Cardiac fibroblast (primary cell): Measurements from ENCODE around the gene TIAM1.

Source experiments
- DNase-seq, 2 donors: peaks; one replicate each; pipeline versions ENCODE4 v3.0.0 to v3.0.0-alpha.2; 2010; ENCODE audit warnings: low read depth in 2 of 2
- H3K4me3 ChIP-seq, 2 donors: replicated peaks in 1 of 2; 1 replicate in 1 of 2; 2 replicates in 1 of 2; pipeline ENCODE4 v1.5.1; 2011; ENCODE audit warnings: low read depth in 2 of 2, low read length in 2 of 2, mild to moderate bottlenecking in 2 of 2, moderate library complexity in 1 of 2
- CTCF ChIP-seq: IDR thresholded peaks from one replicate; pipeline ENCODE4 v1.5.1; 2011; ENCODE audit warnings: low read depth, mild to moderate bottlenecking, low read length, inconsistent platforms

TIAM1 gene

GRCh38 chr21:31295676-31296075 lies 48.4 kb downstream of the TIAM1 start:
- DNase-seq: no peak
- no peak for TF ChIP-seq CTCF
- no peak overlapping the region for H3K4me3 ChIP-seq

- no peak overlapping the region for H3K4me3 ChIP-seq
- no peak for DNase-seq
- TF ChIP-seq CTCF: no peak
These were observed 49.4 kb downstream of the TIAM1 start for GRCh38 chr21:31294691-31295090.

GRCh38 chr21:31293986-31294385 lies 50.1 kb downstream of the TIAM1 start:
- peak; percentile 92 to 93 for DNase-seq
- no peak for TF ChIP-seq CTCF
- no peak overlapping the region for H3K4me3 ChIP-seq

GRCh38 chr21:31290765-31291164 lies 53.3 kb downstream of the TIAM1 start:
- no peak for TF ChIP-seq CTCF

GRCh38 chr21:31289702-31290101 lies 54.4 kb downstream of the TIAM1 start:
- no peak overlapping the region for H3K4me3 ChIP-seq
- no peak for DNase-seq
- TF ChIP-seq CTCF: no peak

More at GRCh38 chr21:31290765-31291164, 53.3 kb downstream of the TIAM1 start:
- no peak overlapping the region for H3K4me3 ChIP-seq
- DNase-seq: no peak

- H3K4me3 ChIP-seq: no peak overlapping the region
- no peak for DNase-seq
- TF ChIP-seq CTCF: no peak
These were observed 55.9 kb downstream of the TIAM1 start for GRCh38 chr21:31288191-31288590.

GRCh38 chr21:31287201-31287600 lies 56.9 kb downstream of the TIAM1 start:
- no peak for TF ChIP-seq CTCF
- DNase-seq: no peak
- no peak overlapping the region for H3K4me3 ChIP-seq
